CD4-positive, CD25-positive, alpha-beta regulatory T cell (primary cell): Measurements from ENCODE around the gene COL5A2. TPM values are rescaled to one million over a fixed set of nuclear protein-coding genes. Genes with fewer than 3 reads are reported as not detected.
A peak's percentile ranks its signal among the peaks of the same experiment; 100 is the strongest.

ENCODE experiments used
- ATAC-seq, 2 donors: fragments of 150-1000 bp; cut with Tn5 transposase; one replicate each; pipeline ENCODE4 v1.10.0; 2021; ENCODE audit warnings: low read depth in 2 of 2, moderate number of reproducible peaks in 2 of 2, moderate library complexity in 1 of 2
- DNase-seq, 3 donors: peaks; one replicate each; pipeline versions ENCODE4 v3.0.0 to v3.0.0-alpha.2; 2012 to 2022; ENCODE audit warnings: mixed read lengths in 1 of 3
- H3K27ac ChIP-seq: one replicate; pipeline ENCODE4 v1.7.0; 2013; ENCODE audit warnings: mild to moderate bottlenecking, low read length; ENCODE audit not compliant: insufficient read depth, poor library complexity, severe bottlenecking
- H3K27me3 ChIP-seq: one replicate; pipeline ENCODE4 v1.7.0; 2013; ENCODE audit warnings: low read length; ENCODE audit not compliant: control insufficient read depth, insufficient read depth
- H3K36me3 ChIP-seq: one replicate; pipeline ENCODE4 v1.7.0; 2013; ENCODE audit warnings: mild to moderate bottlenecking, low read length, moderate library complexity; ENCODE audit not compliant: control insufficient read depth, insufficient read depth
- H3K4me1 ChIP-seq: 2 replicates; pipeline ENCODE4 v1.7.0; 2013; ENCODE audit warnings: mild to moderate bottlenecking, low read length; ENCODE audit not compliant: insufficient read depth, control insufficient read depth, poor library complexity, severe bottlenecking
- H3K4me3 ChIP-seq: one replicate; pipeline ENCODE4 v1.7.0; 2013; ENCODE audit warnings: low read depth, mild to moderate bottlenecking, low read length, moderate library complexity
- H3K9me3 ChIP-seq, 2 experiments: 1 replicate in 1 of 2; 2 replicates in 1 of 2; pipeline ENCODE4 v1.7.0; 2013; ENCODE audit warnings: low read length in 2 of 2, mild to moderate bottlenecking in 1 of 2, moderate library complexity in 1 of 2; ENCODE audit not compliant: control insufficient read depth in 2 of 2
- H3K27ac Mint-ChIP-seq, 3 donors: one replicate each; pipeline ENCODE4 v1.8.0; 2020 to 2022; ENCODE audit warnings: mild to moderate bottlenecking in 3 of 3, mixed read lengths in 3 of 3, moderate library complexity in 2 of 3
- H3K27me3 Mint-ChIP-seq: one replicate; pipeline ENCODE4 v1.8.0; 2022; ENCODE audit warnings: mild to moderate bottlenecking, mixed read lengths
- H3K36me3 Mint-ChIP-seq: one replicate; pipeline ENCODE4 v1.8.0; 2020; ENCODE audit warnings: mixed read lengths
- H3K4me1 Mint-ChIP-seq, 4 donors: one replicate each; pipeline ENCODE4 v1.8.0; 2020 to 2022; ENCODE audit warnings: mixed read lengths in 4 of 4, mild to moderate bottlenecking in 1 of 4
- H3K4me3 Mint-ChIP-seq, 4 donors: one replicate each; pipeline ENCODE4 v1.8.0; 2020 to 2022; ENCODE audit warnings: mild to moderate bottlenecking in 4 of 4, mixed read lengths in 4 of 4, moderate library complexity in 3 of 4
- H3K9me3 Mint-ChIP-seq, 7 donors: one replicate each; pipeline ENCODE4 v1.8.0; 2020 to 2022; ENCODE audit warnings: mixed read lengths in 7 of 7, mild to moderate bottlenecking in 3 of 7, moderate library complexity in 2 of 7
- polyA plus RNA-seq, 4 donors: library from polyadenylated mRNA; unstranded; fragments of 300-500 nt; fragmentation: Illumina TruSeq; gene quantifications; one replicate each; pipeline ENCODE4 v1.2.3, GENCODE V29; 2021
- total RNA-seq: library from RNA; stranded (reverse); gene quantifications from one replicate; pipeline ENCODE4 v1.2.3, GENCODE V29; 2022

COL5A2 gene
- total RNA-seq (0.22 TPM), polyA plus RNA-seq (under 1 TPM in 2 of 4 donors, not detected in 2; 0.15 to 0.25 TPM)

DNA sequence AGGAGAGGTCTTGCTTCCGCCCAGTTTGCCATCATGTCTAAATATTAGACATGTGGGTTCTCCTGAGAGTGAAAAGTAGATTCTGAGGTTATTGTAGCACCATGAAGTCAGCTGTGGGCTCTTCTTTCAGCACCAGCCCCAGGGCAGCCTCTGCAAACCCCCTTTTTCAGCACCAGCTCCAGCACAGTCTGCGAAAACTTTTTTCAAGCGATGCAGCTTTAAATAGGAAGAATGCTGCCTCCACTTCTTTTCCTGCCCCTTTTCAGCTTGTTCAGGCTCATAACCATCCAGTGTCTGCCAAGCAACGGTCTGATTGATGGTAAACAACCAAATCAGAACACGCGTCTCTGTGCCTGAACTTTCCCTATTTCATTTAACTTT is at the start of gene COL5A2:
COL5A2 (minus strand) TSS at position 192 of the 381 bp plus-strand sequence; CDS start at position 35, 157 bp downstream.
- H3K36me3 ChIP-seq = no peaks in the 10 kb centered on the region
- H3K4me1 ChIP-seq = no peaks in the 10 kb centered on the region
- DNase-seq (no peak), ATAC-seq (no peak)
- no peaks in the 10 kb centered on the region for H3K9me3 ChIP-seq
- H3K4me3 Mint-ChIP-seq = peak within 1 kb of the TSS in 2 of 4 donors; percentile 2 to 8
- peaks cover 0 to 8% (median 0%) of the 10 kb centered on the region in 7 donors for H3K9me3 Mint-ChIP-seq
- no peak within 1 kb of the TSS for H3K4me3 ChIP-seq
- no peaks in the 10 kb centered on the region for H3K36me3 Mint-ChIP-seq
- no peaks in the 10 kb centered on the region for H3K27me3 Mint-ChIP-seq
- peaks cover 0 to 13% (median 6%) of the 10 kb centered on the region in 4 donors for H3K4me1 Mint-ChIP-seq
- H3K27ac Mint-ChIP-seq = no peak within 1 kb of the TSS
- H3K27me3 ChIP-seq = peaks cover 1% of the 10 kb centered on the region
- no peak within 1 kb of the TSS for H3K27ac ChIP-seq

DNA sequence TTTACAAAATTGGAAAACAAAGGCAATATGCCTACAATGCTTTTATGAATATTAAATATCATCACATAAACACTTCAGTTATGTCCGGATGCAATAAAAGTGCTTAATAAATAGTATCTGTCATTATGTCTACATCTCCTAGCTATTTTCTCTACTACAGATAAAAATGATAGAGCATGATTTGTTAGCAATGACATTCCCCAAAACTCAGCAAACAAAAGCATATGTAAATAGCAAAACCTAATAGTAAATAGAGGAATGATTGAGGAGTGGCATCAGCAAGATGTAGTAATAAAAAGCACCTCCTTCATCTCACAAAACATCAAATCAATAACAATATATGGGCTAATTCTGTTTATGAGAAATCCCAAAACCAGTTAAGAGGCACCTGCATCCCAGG is 46.5 kb upstream of the COL5A2 start:
- no peaks in the 10 kb centered on the region for H3K36me3 ChIP-seq
- Mint-ChIP-seq H3K27ac (no peak overlapping the region), H3K4me3 (no peak overlapping the region), H3K27me3 (peaks cover 4% of the 10 kb centered on the region), H3K9me3 (peaks cover 0 to 1% (median 0%) of the 10 kb centered on the region in 7 donors), H3K4me1 (peaks cover 0 to 11% (median 1%) of the 10 kb centered on the region in 4 donors), H3K36me3 (no peaks in the 10 kb centered on the region)
- H3K9me3 ChIP-seq = no peaks in the 10 kb centered on the region
- H3K27me3 ChIP-seq = no peaks in the 10 kb centered on the region
- H3K27ac ChIP-seq = no peak overlapping the region
- no peak overlapping the region for H3K4me3 ChIP-seq
- DNase-seq = no peak
- no peaks in the 10 kb centered on the region for H3K4me1 ChIP-seq
- ATAC-seq = no peak

DNA sequence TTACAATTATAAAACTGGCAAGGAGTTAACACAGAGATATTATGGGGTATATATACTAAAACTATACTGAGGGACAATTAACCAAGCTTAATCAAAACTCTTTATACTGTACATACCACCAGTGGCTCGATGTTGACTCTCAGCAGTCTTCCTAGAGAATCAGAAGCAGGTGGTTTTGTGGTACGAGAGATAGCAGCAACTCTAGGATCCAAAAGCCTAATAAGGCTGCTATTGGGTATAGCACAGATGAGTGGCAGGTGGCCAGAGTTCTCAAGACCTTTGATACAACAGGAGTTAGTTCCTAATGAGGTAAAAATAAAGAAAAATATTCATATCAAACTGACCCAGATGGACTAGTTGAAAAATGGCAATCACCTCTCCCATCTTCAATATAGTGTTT is 45.5 kb upstream of the COL5A2 start:
- Mint-ChIP-seq H3K4me3 (no peak overlapping the region), H3K9me3 (peaks cover 0 to 1% (median 0%) of the 10 kb centered on the region in 7 donors), H3K27me3 (peaks cover 4% of the 10 kb centered on the region), H3K4me1 (peaks cover 0 to 11% (median 1%) of the 10 kb centered on the region in 4 donors), H3K27ac (no peak overlapping the region), H3K36me3 (no peaks in the 10 kb centered on the region)
- no peak for ATAC-seq
- Histone ChIP-seq H3K9me3 (no peaks in the 10 kb centered on the region), H3K4me1 (no peaks in the 10 kb centered on the region), H3K36me3 (no peaks in the 10 kb centered on the region), H3K27ac (no peak overlapping the region), H3K27me3 (no peaks in the 10 kb centered on the region), H3K4me3 (no peak overlapping the region)
- DNase-seq = no peak

DNA sequence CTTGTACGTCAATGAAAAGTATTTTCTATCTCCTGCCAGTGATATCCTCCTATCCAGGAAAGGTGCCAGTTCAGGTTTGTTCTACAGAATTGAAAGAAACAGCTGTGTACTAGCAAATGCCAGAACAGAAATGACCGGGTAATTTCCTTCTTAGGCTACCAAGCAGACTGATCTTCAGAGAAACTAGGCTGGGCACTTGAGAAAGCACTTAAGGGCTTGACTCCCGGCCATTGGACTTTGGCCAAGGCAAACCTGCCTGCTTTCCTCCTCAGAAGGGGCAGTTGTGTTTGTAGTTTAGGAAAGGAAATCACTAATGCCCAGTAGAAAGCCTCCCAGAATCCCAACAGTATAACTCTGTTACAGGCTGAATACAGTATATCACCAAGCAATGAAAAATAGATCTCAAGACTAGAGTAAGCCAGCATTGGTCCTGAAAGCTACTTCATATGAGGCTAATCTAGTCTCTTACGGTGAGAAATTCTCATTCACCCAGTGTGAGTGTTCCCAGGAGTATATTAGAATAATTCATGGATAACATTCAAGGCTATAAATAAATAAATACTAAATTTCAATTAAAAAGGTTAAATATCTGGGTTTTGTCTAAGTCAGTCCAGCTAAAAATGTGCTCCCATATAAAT is 43.0 kb upstream of the COL5A2 start:
- no peaks in the 10 kb centered on the region for H3K27me3 Mint-ChIP-seq
- DNase-seq (no peak), ATAC-seq (no peak)
- Histone ChIP-seq H3K4me3 (no peak overlapping the region), H3K27me3 (no peaks in the 10 kb centered on the region), H3K36me3 (no peaks in the 10 kb centered on the region), H3K4me1 (no peaks in the 10 kb centered on the region), H3K27ac (no peak overlapping the region), H3K9me3 (no peaks in the 10 kb centered on the region)
- peaks cover 0 to 1% (median 0%) of the 10 kb centered on the region in 7 donors for H3K9me3 Mint-ChIP-seq
- H3K36me3 Mint-ChIP-seq = no peaks in the 10 kb centered on the region
- no peak overlapping the region for H3K27ac Mint-ChIP-seq
- H3K4me3 Mint-ChIP-seq = no peak overlapping the region
- H3K4me1 Mint-ChIP-seq = peaks cover 0 to 11% (median 1%) of the 10 kb centered on the region in 4 donors

DNA sequence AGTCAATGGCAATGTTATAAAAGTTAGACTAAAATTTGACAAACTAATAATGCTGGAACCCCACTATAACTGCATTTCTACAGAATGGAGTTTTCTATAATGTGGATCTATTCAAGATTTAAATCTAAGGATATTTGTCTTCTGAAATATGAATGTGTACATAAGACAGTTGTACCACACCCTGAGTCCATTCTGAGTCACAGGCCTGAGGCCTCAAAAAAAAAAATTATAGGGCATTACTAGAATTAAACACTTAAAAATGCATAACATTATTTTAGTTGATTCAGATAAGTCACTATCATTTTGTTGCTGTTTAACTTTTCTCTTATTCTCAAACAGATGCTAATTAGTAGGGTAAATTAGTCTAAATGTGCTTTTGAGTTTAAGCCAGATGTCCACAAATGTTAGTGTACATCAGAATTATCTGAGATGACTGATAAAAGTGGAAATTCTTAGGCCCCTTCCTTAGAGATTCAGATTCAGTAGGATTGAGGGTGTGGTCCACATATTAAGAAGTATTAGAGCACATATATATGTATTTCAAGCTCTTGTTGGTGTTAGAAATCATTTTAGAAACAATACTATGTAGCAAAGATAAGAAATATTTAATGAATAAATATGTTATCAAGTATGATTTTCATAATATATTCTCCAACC is 42.4 kb upstream of the COL5A2 start:
- H3K27ac Mint-ChIP-seq = no peak overlapping the region
- no peaks in the 10 kb centered on the region for H3K36me3 ChIP-seq
- H3K27me3 Mint-ChIP-seq = no peaks in the 10 kb centered on the region
- H3K9me3 Mint-ChIP-seq = no peaks in the 10 kb centered on the region
- H3K36me3 Mint-ChIP-seq = no peaks in the 10 kb centered on the region
- no peak overlapping the region for H3K4me3 Mint-ChIP-seq
- ATAC-seq (no peak), DNase-seq (no peak)
- no peaks in the 10 kb centered on the region for H3K4me1 ChIP-seq
- no peak overlapping the region for H3K27ac ChIP-seq
- no peak overlapping the region for H3K4me3 ChIP-seq
- no peaks in the 10 kb centered on the region for H3K27me3 ChIP-seq
- H3K4me1 Mint-ChIP-seq = peaks cover 0 to 11% (median 1%) of the 10 kb centered on the region in 4 donors
- no peaks in the 10 kb centered on the region for H3K9me3 ChIP-seq

DNA sequence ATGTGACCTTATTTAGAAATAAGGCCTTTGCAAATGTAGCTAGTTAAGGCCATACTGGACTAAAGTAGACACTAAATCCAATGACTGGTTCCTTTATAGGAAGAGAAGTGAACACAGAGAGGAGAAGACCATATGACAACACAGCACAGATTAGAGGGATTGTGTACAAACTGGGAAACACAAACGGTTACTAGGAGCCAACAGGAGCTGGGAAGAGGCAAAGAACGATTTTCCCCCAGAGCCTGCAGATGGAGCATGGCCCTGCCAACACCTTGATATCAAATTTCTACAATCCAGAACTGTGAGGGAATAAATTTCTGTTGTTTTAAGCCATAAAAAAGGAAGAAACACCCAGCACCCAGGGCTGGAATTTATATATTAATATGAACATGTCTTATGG is 38.7 kb upstream of the COL5A2 start:
- Mint-ChIP-seq H3K9me3 (no peaks in the 10 kb centered on the region), H3K36me3 (no peaks in the 10 kb centered on the region), H3K27ac (no peak overlapping the region), H3K27me3 (no peaks in the 10 kb centered on the region), H3K4me1 (peaks cover 0 to 3% (median under 1%) of the 10 kb centered on the region in 4 donors), H3K4me3 (no peak overlapping the region)
- ATAC-seq (no peak), DNase-seq (no peak)
- Histone ChIP-seq H3K4me3 (no peak overlapping the region), H3K27ac (no peak overlapping the region), H3K9me3 (no peaks in the 10 kb centered on the region), H3K36me3 (no peaks in the 10 kb centered on the region), H3K4me1 (no peaks in the 10 kb centered on the region), H3K27me3 (no peaks in the 10 kb centered on the region)

DNA sequence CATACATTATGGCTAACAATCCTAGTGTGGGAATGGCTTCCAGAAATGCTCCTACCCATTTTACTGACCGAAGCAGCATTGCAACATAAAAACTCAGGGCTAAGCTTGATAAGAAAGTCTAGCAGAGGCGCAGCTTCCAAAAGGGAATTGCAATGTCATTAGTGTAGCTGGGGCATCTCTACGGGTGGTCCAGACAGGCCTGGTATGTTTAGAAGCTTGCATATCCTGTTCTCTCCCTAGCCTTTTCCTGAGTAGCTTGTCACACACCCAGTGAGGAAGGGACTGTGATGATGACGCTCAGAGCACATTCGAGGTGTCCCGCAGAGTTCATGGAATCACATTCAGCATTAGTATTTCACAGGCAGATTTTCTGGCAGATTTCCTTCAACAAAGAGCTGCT is 38.0 kb upstream of the COL5A2 start:
- Mint-ChIP-seq H3K4me1 (no peaks in the 10 kb centered on the region), H3K9me3 (no peaks in the 10 kb centered on the region), H3K4me3 (no peak overlapping the region), H3K36me3 (no peaks in the 10 kb centered on the region), H3K27ac (no peak overlapping the region), H3K27me3 (no peaks in the 10 kb centered on the region)
- no peak overlapping the region for H3K27ac ChIP-seq
- H3K36me3 ChIP-seq = no peaks in the 10 kb centered on the region
- H3K9me3 ChIP-seq = no peaks in the 10 kb centered on the region
- DNase-seq (no peak), ATAC-seq (no peak)
- no peaks in the 10 kb centered on the region for H3K27me3 ChIP-seq
- H3K4me3 ChIP-seq = no peak overlapping the region
- H3K4me1 ChIP-seq = no peaks in the 10 kb centered on the region

DNA sequence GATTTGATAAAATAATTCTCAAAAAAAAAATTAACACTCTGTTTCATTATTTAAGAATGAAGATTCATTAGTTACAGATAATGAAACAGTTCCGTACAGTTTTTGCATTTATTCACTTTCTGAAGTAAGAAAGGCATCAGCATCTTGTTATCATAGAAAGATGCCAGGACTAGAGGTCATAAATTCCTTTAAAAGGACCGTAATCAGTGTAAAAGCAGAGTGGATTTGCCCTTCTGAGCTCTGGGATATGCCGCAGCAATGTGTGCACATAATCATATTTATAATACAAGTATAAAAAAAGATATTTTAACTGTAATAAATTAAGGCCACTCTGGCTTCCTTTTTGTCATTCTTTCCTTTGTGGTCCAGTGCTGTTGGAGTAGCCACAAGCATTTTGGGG is 37.5 kb upstream of the COL5A2 start:
- H3K27ac Mint-ChIP-seq = no peak overlapping the region
- H3K27me3 ChIP-seq = no peaks in the 10 kb centered on the region
- H3K36me3 ChIP-seq = no peaks in the 10 kb centered on the region
- H3K4me3 Mint-ChIP-seq = no peak overlapping the region
- ATAC-seq (no peak), DNase-seq (no peak)
- no peaks in the 10 kb centered on the region for H3K9me3 ChIP-seq
- no peaks in the 10 kb centered on the region for H3K4me1 ChIP-seq
- H3K9me3 Mint-ChIP-seq = no peaks in the 10 kb centered on the region
- no peaks in the 10 kb centered on the region for H3K4me1 Mint-ChIP-seq
- H3K27me3 Mint-ChIP-seq = no peaks in the 10 kb centered on the region
- no peaks in the 10 kb centered on the region for H3K36me3 Mint-ChIP-seq
- H3K27ac ChIP-seq = no peak overlapping the region
- no peak overlapping the region for H3K4me3 ChIP-seq
